IMR-90 (cell line): ENCODE data around the gene MSRB1. TPM values are rescaled to one million over a fixed set of nuclear protein-coding genes. Genes with fewer than 3 reads are reported as not detected.

ENCODE experiments used
- ATAC-seq: fragments of 200-7000 bp; cut with Tn5 transposase; 2 replicates; pipeline ENCODE4 v1.9.1; 2020; ENCODE audit warnings: low read depth, mild to moderate bottlenecking, moderate library complexity
- BruUV-seq: library from RNA; stranded (reverse); fragments of 400-500 nt; replicated peaks from 2 replicates; lab custom pipeline; 2021; lab: Mats Ljungman, UMichigan
- CTCF ChIA-PET: fragments of 300-600 bp; formaldehyde crosslinking; extraction: SDS; loops from one replicate; lab custom pipeline; 2021; ENCODE audit warnings: antibody characterized with exemption; lab: Yijun Ruan, JAX
- POLR2A ChIA-PET: fragments of 300-600 bp; sonication (Branson Sonifier 250); formaldehyde crosslinking; loops from one replicate; lab custom pipeline; 2022; ENCODE audit warnings: antibody characterized with exemption; ENCODE audit not compliant: unreplicated experiment; lab: Charles Lee
- DNase-seq: peaks from one replicate; pipeline ENCODE4 v3.0.0; 2013
- H2AFZ ChIP-seq: replicated peaks from 2 replicates; pipeline ENCODE3; 2013; ENCODE audit warnings: low read length, mild to moderate bottlenecking; ENCODE audit not compliant: poor library complexity
- H2AK5ac ChIP-seq: 2 replicates; pipeline ENCODE4 v1.6.1; 2013; ENCODE audit warnings: low read depth, low read length, inconsistent platforms
- H2AK9ac ChIP-seq: replicated peaks from 2 replicates; pipeline ENCODE3; 2013; ENCODE audit warnings: mild to moderate bottlenecking, low read depth, low read length, moderate library complexity; ENCODE audit not compliant: poor library complexity
- H2BK120ac ChIP-seq: 2 replicates; pipeline ENCODE4 v1.6.1; 2013; ENCODE audit warnings: low read depth, low read length, inconsistent platforms
- H2BK15ac ChIP-seq: 3 replicates; pipeline ENCODE4 v1.6.1; 2013; ENCODE audit warnings: low read depth, low read length, inconsistent platforms
- H2BK20ac ChIP-seq: 2 replicates; pipeline ENCODE4 v1.6.1; 2013; ENCODE audit warnings: low read depth, mild to moderate bottlenecking, inconsistent platforms, low read length, moderate library complexity
- H2BK5ac ChIP-seq: 2 replicates; pipeline ENCODE4 v1.6.1; 2013; ENCODE audit warnings: mild to moderate bottlenecking, low read depth, low read length, inconsistent platforms; ENCODE audit not compliant: poor library complexity, severe bottlenecking
- H3K14ac ChIP-seq: replicated peaks from 2 replicates; pipeline ENCODE4 v1.6.1; 2013; ENCODE audit warnings: low read depth, low read length, inconsistent platforms
- H3K18ac ChIP-seq: 2 replicates; pipeline ENCODE4 v1.6.1; 2013; ENCODE audit warnings: low read depth, low read length, control low read depth
- H3K23ac ChIP-seq: 2 replicates; pipeline ENCODE4 v1.6.1; 2013; ENCODE audit warnings: low read depth, low read length, inconsistent platforms
- H3K27ac ChIP-seq: 2 replicates; pipeline ENCODE4 v1.5.1; 2013; ENCODE audit warnings: mild to moderate bottlenecking, control low read depth, low read length; ENCODE audit not compliant: insufficient read depth
- H3K27me3 ChIP-seq: 2 replicates; pipeline ENCODE4 v1.6.1; 2013; ENCODE audit warnings: low read length; ENCODE audit not compliant: control insufficient read depth, insufficient read depth
- H3K36me3 ChIP-seq: 2 replicates; pipeline ENCODE4 v1.6.1; 2013; ENCODE audit warnings: low read length, mixed read lengths; ENCODE audit not compliant: control insufficient read depth, insufficient read depth
- H3K4ac ChIP-seq: 2 replicates; pipeline ENCODE4 v1.6.1; 2013; ENCODE audit warnings: low read depth, low read length, inconsistent platforms
- H3K4me1 ChIP-seq: 2 replicates; pipeline ENCODE4 v1.6.1; 2013; ENCODE audit warnings: low read length, mixed read lengths; ENCODE audit not compliant: control insufficient read depth, insufficient read depth
- H3K4me2 ChIP-seq: 2 replicates; pipeline ENCODE4 v1.6.1; 2013; ENCODE audit warnings: low read depth, mild to moderate bottlenecking, control low read depth, low read length, moderate library complexity
- H3K4me3 ChIP-seq: 2 replicates; pipeline ENCODE4 v1.5.1; 2013; ENCODE audit warnings: low read depth, mild to moderate bottlenecking, control low read depth, low read length, moderate library complexity; ENCODE audit not compliant: insufficient read depth
- H3K56ac ChIP-seq: 2 replicates; pipeline ENCODE4 v1.6.1; 2013; ENCODE audit warnings: low read length, inconsistent platforms; ENCODE audit not compliant: insufficient read depth; ENCODE audit errors: extremely low read depth
- H3K79me1 ChIP-seq, 2 experiments: 2 replicates each; pipeline ENCODE4 v1.6.1; 2013; ENCODE audit warnings: low read length in 2 of 2, inconsistent platforms in 1 of 2, low read depth in 1 of 2
- H3K9ac ChIP-seq: 2 replicates; pipeline ENCODE4 v1.6.1; 2013; ENCODE audit warnings: low read depth, low read length, control low read depth
- H3K9me1 ChIP-seq: 2 replicates; pipeline ENCODE4 v1.6.1; 2013; ENCODE audit warnings: low read length, inconsistent platforms; ENCODE audit not compliant: insufficient read depth
- H3K9me3 ChIP-seq: 2 replicates; pipeline ENCODE4 v1.6.1; 2013; ENCODE audit warnings: low read length; ENCODE audit not compliant: control insufficient read depth, insufficient read depth
- H4K20me1 ChIP-seq: 2 replicates; pipeline ENCODE4 v1.6.1; 2013; ENCODE audit warnings: low read length, inconsistent platforms; ENCODE audit not compliant: insufficient read depth
- H4K5ac ChIP-seq: 2 replicates; pipeline ENCODE4 v1.6.1; 2013; ENCODE audit warnings: mild to moderate bottlenecking, low read depth, low read length, control low read depth
- H4K8ac ChIP-seq, 2 experiments: 2 replicates each; pipeline ENCODE4 v1.6.1; 2013; ENCODE audit warnings: low read depth in 2 of 2, low read length in 2 of 2, control low read depth in 1 of 2, inconsistent platforms in 1 of 2
- H4K91ac ChIP-seq: 2 replicates; pipeline ENCODE4 v1.6.1; 2013; ENCODE audit warnings: low read depth, low read length, inconsistent platforms; ENCODE audit not compliant: insufficient read depth
- CEBPB ChIP-seq: IDR thresholded peaks from 2 replicates; pipeline ENCODE4 v1.6.1; 2012; ENCODE audit warnings: low read depth, low read length, improper control_type of control experiment
- FOS ChIP-seq: fragments of 150-350 bp; IDR thresholded peaks from 2 replicates; pipeline ENCODE4 v1.6.1; 2016; ENCODE audit warnings: low read depth, low read length
- POLR2A ChIP-seq: IDR thresholded peaks from 2 replicates; pipeline ENCODE4 v1.6.1; 2012; ENCODE audit warnings: mild to moderate bottlenecking, low read depth, low read length
- RAD21 ChIP-seq: IDR thresholded peaks from 2 replicates; pipeline ENCODE4 v1.6.1; 2012; ENCODE audit warnings: low read length, improper control_type of control experiment
- RCOR1 ChIP-seq: IDR thresholded peaks from 2 replicates; pipeline ENCODE4 v1.6.1; 2012; ENCODE audit warnings: mild to moderate bottlenecking, low read length, improper control_type of control experiment; ENCODE audit not compliant: insufficient replicate concordance
- SMC3 ChIP-seq: fragments of 150-350 bp; IDR thresholded peaks from 2 replicates; pipeline ENCODE4 v1.6.1; 2016; ENCODE audit warnings: low read depth, mild to moderate bottlenecking, antibody characterized with exemption, low read length, moderate library complexity
- WGBS, 2 experiments: methylation state at CpG; one replicate each; pipeline versions ENCODE4 v1.1.5 to v1.1.7; 2013; ENCODE audit warnings: missing lambda C conversion rate in 2 of 2; ENCODE audit not compliant: insufficient read length in 1 of 2; ENCODE audit errors: extremely low coverage in 2 of 2; 5-methylcytosine and 5-hydroxymethylcytosine counted together
- dilution Hi-C: fragments of 300-500 bp; cut with HindIII; formaldehyde crosslinking; loops from one replicate; pipeline ENCODE4 v1.14.3; 2018; ENCODE audit warnings: low sequenced_read_pairs; ENCODE audit not compliant: unreplicated experiment
- in situ Hi-C: fragments of 300-500 bp; cut with MboI; formaldehyde crosslinking; loops from 3 replicates; pipeline ENCODE4 v1.14.3; 2019; ENCODE audit warnings: low sequenced_read_pairs, inconsistent platforms, mixed read lengths
- intact Hi-C: fragments of 100-400 bp; cut with micrococcal nuclease; formaldehyde crosslinking; loops from 2 replicates; pipeline ENCODE4 v1.10.0; 2022
- polyA plus RNA-seq, 3 experiments: library from polyadenylated mRNA; depleted of rRNA; stranded (reverse); fragments of >200 nt; gene quantifications; 2 replicates each; pipeline ENCODE4 v1.2.3, GENCODE V29; 2012; ENCODE audit warnings: low replicate concordance in 1 of 3
- total RNA-seq: library from RNA; depleted of rRNA; stranded (reverse); fragments of >200 nt; gene quantifications from 2 replicates; pipeline ENCODE4 v1.2.3, GENCODE V29; 2012

Gene MSRB1
- total and polyA plus RNA-seq, 2 of the 4 experiments (the other 2 are of a cell fraction) = 17.0 to 32.3 TPM

- ATAC-seq (no peak), DNase-seq (no peak)
- TF ChIP-seq SMC3 (no peak), POLR2A (no peak), RAD21 (no peak), RCOR1 (no peak), CEBPB (no peak), FOS (no peak)
- Histone ChIP-seq H3K9me3 (peaks cover 2% of the 10 kb centered on the region; the same call in 1 of the 2 replicates), H2AFZ (peak overlapping the region; percentile 44), H3K27me3 (peaks cover 17% of the 10 kb centered on the region), H3K23ac (no peak overlapping the region), H2BK120ac (no peak overlapping the region), H3K9ac (no peak overlapping the region), H4K20me1 (no peaks in the 10 kb centered on the region), H2AK9ac (peak overlapping the region; percentile 88), H2BK5ac (no peak overlapping the region), H2BK20ac (no peak overlapping the region), H4K5ac (no peak overlapping the region), H2BK15ac (no peak overlapping the region), H3K27ac (no peak overlapping the region), H3K4me1 (peaks cover 14% of the 10 kb centered on the region), H2AK5ac (peak overlapping the region; percentile 34; the same call in 1 of the 2 replicates), H3K4ac (no peak overlapping the region), H4K8ac (no peak overlapping the region), H3K79me1 (peaks cover 5 to 23% of the 10 kb centered on the region in 2 experiments; a peak in 3 of 4 replicates), H3K9me1 (peaks cover 19% of the 10 kb centered on the region), H3K18ac (no peak overlapping the region), H3K4me2 (no peak overlapping the region), H3K14ac (no peak overlapping the region), H4K91ac (no peak overlapping the region), H3K4me3 (no peak overlapping the region), H3K56ac (no peak overlapping the region), H3K36me3 (peaks cover 9% of the 10 kb centered on the region)
- no TSS peak for BruUV-seq
- WGBS, 2 experiments = 31% methylated on average over 4 of the region's 18 CpGs; no CpG with 5 or more reads in 1 of the 2 experiments
- ChIA-PET CTCF (interaction anchor here (1.1 kb wide), 1 partner anchor 12 kb away, joined by 3 read pairs; no protein-coding TSS in a partner anchor), POLR2A (no interaction called here)
- in situ Hi-C loops = no loop called here
- intact Hi-C loops = no loop called here
- dilution Hi-C loops = no loop called here
Measured at GRCh38 chr16:1991135-1991551, 48.1 kb upstream of the MSRB1 start.
